BJ (cell line): ENCODE results near the gene TEC. TPM values are rescaled to one million over a fixed set of nuclear protein-coding genes. Genes with fewer than 3 reads are reported as not detected.

Experiments
- CTCF ChIA-PET: fragments of 350-600 bp; formaldehyde crosslinking; extraction: SDS; loops from one replicate; lab custom pipeline; 2021; ENCODE audit warnings: antibody characterized with exemption, inconsistent platforms; lab: Yijun Ruan, JAX
- POLR2A ChIA-PET: fragments of 300-600 bp; sonication (Branson Sonifier 250); formaldehyde crosslinking; extraction: SDS; loops from one replicate; lab custom pipeline; 2021; ENCODE audit warnings: antibody characterized with exemption; lab: Charles Lee
- DNase-seq: peaks from one replicate; pipeline ENCODE4 v3.0.0-alpha.2; 2011; ENCODE audit warnings: low read depth
- H3K27me3 ChIP-seq: 2 replicates; pipeline ENCODE4 v1.6.0; 2011; ENCODE audit warnings: low read length; ENCODE audit not compliant: control insufficient read depth, insufficient read depth
- H3K36me3 ChIP-seq: 2 replicates; pipeline ENCODE4 v1.5.1; 2011; ENCODE audit warnings: low read length; ENCODE audit not compliant: control insufficient read depth, insufficient read depth
- H3K4me3 ChIP-seq: 2 replicates; pipeline ENCODE4 v1.5.1; 2011; ENCODE audit warnings: low read depth, mild to moderate bottlenecking, control low read depth, low read length
- polyA plus RNA-seq: library from polyadenylated mRNA; depleted of rRNA; stranded (reverse); fragments of >200 nt; gene quantifications from 2 replicates; pipeline ENCODE4 v1.2.3, GENCODE V29; 2011
- TF ChIP-seq, protein P1 (sequence below): IDR thresholded peaks from 2 replicates; pipeline ENCODE4 v1.5.1; 2011; ENCODE audit warnings: low read depth, mild to moderate bottlenecking, control low read depth, inconsistent platforms, low read length, moderate library complexity; ENCODE audit not compliant: insufficient read depth

TEC gene
- polyA plus RNA-seq, 1 experiment = 0.20 TPM

DNA sequence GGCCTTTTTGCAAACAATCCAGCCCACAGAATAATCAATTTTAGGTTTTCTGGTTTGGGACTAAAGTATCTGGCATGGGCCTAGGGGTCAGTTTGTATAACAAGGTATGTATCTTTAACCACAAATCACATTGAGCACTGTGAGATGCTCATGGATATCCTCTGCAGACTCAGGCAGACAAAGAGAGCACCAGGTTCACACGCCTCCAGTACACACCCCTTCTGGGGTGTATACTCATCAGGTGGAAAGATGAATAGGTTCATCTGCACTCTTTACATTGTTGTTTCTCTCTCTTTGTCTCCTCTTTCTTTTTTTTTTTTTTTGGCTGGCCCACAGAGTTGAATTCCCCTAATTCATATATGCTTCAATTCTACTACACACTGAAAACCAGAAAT is 21.1 kb downstream of the TEC start:
- Histone ChIP-seq H3K27me3 (no peaks in the 10 kb centered on the region; the same call in 1 of the 2 replicates), H3K4me3 (no peak overlapping the region), H3K36me3 (no peaks in the 10 kb centered on the region)
- TF ChIP-seq, protein P1, sequence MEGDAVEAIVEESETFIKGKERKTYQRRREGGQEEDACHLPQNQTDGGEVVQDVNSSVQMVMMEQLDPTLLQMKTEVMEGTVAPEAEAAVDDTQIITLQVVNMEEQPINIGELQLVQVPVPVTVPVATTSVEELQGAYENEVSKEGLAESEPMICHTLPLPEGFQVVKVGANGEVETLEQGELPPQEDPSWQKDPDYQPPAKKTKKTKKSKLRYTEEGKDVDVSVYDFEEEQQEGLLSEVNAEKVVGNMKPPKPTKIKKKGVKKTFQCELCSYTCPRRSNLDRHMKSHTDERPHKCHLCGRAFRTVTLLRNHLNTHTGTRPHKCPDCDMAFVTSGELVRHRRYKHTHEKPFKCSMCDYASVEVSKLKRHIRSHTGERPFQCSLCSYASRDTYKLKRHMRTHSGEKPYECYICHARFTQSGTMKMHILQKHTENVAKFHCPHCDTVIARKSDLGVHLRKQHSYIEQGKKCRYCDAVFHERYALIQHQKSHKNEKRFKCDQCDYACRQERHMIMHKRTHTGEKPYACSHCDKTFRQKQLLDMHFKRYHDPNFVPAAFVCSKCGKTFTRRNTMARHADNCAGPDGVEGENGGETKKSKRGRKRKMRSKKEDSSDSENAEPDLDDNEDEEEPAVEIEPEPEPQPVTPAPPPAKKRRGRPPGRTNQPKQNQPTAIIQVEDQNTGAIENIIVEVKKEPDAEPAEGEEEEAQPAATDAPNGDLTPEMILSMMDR = no peak
- ChIA-PET CTCF (no interaction called here), POLR2A (no interaction called here)
- DNase-seq = no peak

DNA sequence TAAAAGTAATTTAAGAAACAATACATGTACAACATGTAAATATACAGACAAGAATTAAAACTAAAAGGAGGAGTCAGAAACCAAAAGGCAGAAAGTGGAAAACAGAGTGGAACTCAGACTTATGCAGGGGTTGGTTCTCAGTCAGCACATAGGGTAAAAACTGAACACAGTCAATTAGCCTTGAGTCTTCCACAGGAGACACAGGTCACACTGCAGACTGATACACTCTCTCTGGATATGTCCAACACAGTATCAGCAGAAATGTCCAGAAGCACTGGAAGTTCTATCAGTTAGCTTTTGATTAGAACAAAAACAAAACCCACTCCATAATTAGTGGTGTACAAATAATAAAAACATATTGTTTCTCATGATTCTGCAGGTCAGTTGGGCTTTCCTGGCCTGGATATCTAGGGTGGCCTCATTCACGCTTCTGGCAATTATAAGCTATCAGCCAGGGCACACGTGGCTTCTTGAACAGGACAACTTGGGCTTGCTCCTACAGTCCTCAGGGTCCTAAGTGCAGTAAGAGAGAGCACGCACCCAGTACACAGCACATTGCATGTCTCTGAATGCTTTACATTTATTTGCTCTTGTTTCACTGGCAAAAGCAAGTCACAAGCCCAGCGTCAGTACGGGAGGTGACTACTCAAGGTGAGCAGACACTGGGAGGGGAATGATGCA is 21.6 kb downstream of the TEC start:
- Histone ChIP-seq H3K36me3 (no peaks in the 10 kb centered on the region), H3K4me3 (no peak overlapping the region), H3K27me3 (no peaks in the 10 kb centered on the region; the same call in 1 of the 2 replicates)
- POLR2A ChIA-PET = no interaction called here
- no peak for DNase-seq
- CTCF ChIA-PET = no interaction called here
- TF ChIP-seq, protein P1 = no peak

DNA sequence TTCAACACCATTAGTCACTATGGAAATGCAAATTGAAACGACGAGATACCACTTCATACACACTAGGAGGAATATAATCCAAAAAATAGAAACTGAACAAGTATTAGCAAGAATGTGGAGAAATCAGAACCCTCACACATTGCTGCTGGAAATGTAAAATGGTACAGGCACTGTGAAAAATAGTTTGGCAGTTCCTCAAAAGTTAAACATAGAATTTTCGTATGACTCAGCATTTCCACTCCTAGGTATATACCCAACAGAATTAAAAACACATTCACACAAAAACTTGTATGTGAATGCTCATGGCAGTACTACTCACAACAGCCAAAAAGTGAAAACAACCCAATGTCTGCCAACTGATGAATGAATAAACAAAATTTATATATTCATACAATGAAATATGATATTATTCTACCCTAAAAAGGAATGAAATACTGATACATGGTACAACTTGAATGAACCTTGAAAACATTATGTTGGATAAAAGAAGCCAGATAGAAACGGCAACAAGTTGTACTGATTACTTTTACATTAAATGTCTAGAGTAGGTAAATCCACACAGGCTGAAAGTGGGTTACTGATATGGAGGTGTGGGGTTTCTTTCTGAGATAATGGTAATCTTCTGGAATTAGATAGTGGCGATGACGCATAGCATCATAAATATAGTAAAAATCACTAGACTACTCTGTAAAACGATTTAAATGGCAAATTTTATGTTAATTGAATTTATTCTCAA is 22.3 kb downstream of the TEC start:
- Histone ChIP-seq H3K4me3 (no peak overlapping the region), H3K27me3 (no peaks in the 10 kb centered on the region; the same call in 1 of the 2 replicates), H3K36me3 (no peaks in the 10 kb centered on the region)
- ChIA-PET CTCF (no interaction called here), POLR2A (no interaction called here)
- DNase-seq = no peak
- TF ChIP-seq, protein P1 = no peak

DNA sequence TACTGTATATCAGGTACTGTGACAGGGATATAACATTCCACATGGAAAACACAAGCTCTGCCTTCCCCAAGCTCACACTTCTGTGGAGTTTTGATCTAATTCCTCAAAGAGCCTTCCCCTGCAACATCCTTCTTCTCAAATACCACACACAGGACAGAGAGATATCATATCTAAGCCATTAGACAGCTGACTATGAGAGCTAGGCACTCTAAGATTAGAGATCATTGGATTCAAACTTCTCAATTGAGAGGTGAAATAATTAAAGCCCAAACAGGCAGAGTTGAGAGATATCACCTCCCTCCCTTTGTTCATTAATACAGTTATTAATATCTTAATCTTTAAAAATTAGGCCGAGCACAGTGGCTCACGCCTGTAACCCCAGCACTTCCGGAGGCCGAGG is 25.0 kb downstream of the TEC start:
- TF ChIP-seq, protein P1 = no peak
- Histone ChIP-seq H3K4me3 (no peak overlapping the region), H3K27me3 (peaks cover 2% of the 10 kb centered on the region; the same call in 1 of the 2 replicates), H3K36me3 (no peaks in the 10 kb centered on the region)
- no peak for DNase-seq
- ChIA-PET POLR2A (no interaction called here), CTCF (no interaction called here)

DNA sequence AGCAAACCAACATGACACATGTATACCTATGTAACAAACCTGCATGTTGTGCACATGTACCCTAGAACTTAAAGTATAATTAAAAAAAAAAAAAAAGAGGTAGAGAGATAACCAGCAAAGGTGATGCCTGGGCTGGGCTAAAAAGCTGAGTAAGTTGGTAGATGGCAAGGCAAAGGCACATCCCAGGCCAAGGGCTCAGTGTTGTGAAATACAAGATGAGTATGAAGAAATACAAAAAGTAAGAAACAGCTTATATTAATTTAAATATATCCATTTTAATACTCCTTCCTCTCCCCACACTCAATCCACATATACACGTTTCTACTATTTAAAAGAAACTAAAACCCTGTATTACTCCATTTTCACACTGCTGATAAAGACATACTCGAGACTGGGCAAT is 25.8 kb downstream of the TEC start:
- ChIA-PET POLR2A (no interaction called here), CTCF (no interaction called here)
- no peak overlapping the region for H3K4me3 ChIP-seq
- TF ChIP-seq, protein P1 = no peak
- H3K27me3 ChIP-seq = peaks cover 2% of the 10 kb centered on the region; the same call in 1 of the 2 replicates
- no peaks in the 10 kb centered on the region for H3K36me3 ChIP-seq
- no peak for DNase-seq
